Measurements from ENCODE around the gene ADGRG6.

GRCh38 chr6:142381845-142382378, 80.1 kb downstream of the ADGRG6 start:
- TF ChIP-seq POLR2A (IDR thresholded peaks at IDR 0.05; ENCODE audit: low read length) (no peak), GATA1 (IDR thresholded peaks at IDR 0.05; ENCODE audit: low read depth, low read length) (no peak)
